GM10266 (cell line): ENCODE measurements around the gene STARD3.
A peak's percentile ranks its signal among the peaks of the same experiment; 100 is the strongest.

Source experiments
- DNase-seq: peaks from one replicate; pipeline ENCODE4 v3.0.0; 2012; ENCODE audit errors: extremely low spot score
- CTCF ChIP-seq: IDR thresholded peaks from 2 replicates; pipeline ENCODE4 v1.5.1; 2012; ENCODE audit warnings: mild to moderate bottlenecking, low read depth; ENCODE audit not compliant: control insufficient read depth, insufficient read depth; ENCODE audit errors: missing control alignments

The STARD3 gene

GRCh38 chr17:39669897-39670735 is 33.2 kb downstream of the STARD3 start:
- DNase-seq = no peak
- no peak for TF ChIP-seq CTCF

GRCh38 chr17:39670746-39671145 is 33.8 kb downstream of the STARD3 start:
- no peak for TF ChIP-seq CTCF
- no peak for DNase-seq

GRCh38 chr17:39671651-39672521 is 34.9 kb downstream of the STARD3 start:
- no peak for DNase-seq
- peak; percentile 53 for TF ChIP-seq CTCF

GRCh38 chr17:39672522-39673334 is 35.8 kb downstream of the STARD3 start:
- no peak for TF ChIP-seq CTCF
- DNase-seq = no peak

GRCh38 chr17:39673335-39674081 is 36.6 kb downstream of the STARD3 start:
- no peak for DNase-seq
- TF ChIP-seq CTCF = no peak

- no peak for DNase-seq
- no peak for TF ChIP-seq CTCF
Measured at GRCh38 chr17:39674179-39674578, 37.2 kb downstream of the STARD3 start.
